Measurements from ENCODE around the gene CROCC.

DNA sequence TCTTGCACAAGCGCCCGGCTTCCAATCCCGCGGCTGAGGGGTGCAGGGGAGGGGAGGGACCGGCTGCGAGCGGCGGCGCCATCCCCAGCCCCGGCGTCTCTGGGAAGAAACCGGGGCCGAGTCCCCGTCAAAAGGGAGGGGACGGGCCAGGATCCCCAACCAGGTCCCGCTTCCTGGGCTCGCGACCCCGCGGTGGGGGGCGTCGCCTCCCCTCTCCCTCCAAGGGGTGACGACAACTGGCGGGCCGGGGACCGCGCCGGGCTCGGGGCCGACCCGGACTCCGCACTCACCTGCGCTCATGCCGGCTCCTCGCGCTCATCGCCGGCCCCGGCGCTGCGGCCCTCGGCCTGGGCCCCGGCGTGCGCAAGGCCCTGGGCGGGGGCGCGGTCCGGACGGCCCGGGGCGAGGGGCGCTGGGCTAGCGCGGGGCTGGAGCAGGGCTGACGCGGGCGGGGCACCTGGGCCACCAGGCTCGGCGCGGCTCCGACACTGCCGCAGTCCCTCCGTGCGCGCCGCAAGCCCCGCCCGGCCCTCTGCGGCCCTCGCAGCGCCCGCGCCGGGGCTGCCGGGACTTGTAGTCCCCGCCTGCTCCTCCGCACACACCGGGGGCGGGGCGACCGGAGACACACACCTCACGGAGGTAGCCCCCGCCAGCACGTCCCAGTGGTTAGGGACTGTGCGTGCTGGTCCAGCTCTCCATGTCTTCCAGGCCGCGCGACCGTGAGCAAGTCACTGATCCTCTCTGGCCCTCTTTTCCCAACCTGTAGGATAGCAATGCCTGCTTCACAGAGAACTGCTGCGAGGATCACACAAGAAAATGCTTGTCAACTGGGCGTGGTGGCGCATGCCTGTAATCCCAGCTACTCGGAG lies 89.9 kb downstream of the CROCC start, which contains the start of gene ATP13A2:
- TF ChIP-seq, protein P1, sequence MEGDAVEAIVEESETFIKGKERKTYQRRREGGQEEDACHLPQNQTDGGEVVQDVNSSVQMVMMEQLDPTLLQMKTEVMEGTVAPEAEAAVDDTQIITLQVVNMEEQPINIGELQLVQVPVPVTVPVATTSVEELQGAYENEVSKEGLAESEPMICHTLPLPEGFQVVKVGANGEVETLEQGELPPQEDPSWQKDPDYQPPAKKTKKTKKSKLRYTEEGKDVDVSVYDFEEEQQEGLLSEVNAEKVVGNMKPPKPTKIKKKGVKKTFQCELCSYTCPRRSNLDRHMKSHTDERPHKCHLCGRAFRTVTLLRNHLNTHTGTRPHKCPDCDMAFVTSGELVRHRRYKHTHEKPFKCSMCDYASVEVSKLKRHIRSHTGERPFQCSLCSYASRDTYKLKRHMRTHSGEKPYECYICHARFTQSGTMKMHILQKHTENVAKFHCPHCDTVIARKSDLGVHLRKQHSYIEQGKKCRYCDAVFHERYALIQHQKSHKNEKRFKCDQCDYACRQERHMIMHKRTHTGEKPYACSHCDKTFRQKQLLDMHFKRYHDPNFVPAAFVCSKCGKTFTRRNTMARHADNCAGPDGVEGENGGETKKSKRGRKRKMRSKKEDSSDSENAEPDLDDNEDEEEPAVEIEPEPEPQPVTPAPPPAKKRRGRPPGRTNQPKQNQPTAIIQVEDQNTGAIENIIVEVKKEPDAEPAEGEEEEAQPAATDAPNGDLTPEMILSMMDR (IDR thresholded peaks at IDR 0.05): no peak
- TF ChIP-seq POLR2A (IDR thresholded peaks at IDR 0.05) (no peak), POLR2AphosphoS5 (IDR thresholded peaks at IDR 0.05) (peak in 2 of 3 donors; percentile 46 to 61)

Measured in transverse colon (tissue), 4 donors.